ENCODE results near the gene SHISAL2B. TPM values are rescaled to one million over a fixed set of nuclear protein-coding genes. Genes with fewer than 3 reads are reported as not detected.

Gene SHISAL2B
- total RNA-seq, 4 donors from 2014 or later = not detected

GRCh38 chr5:64682608-64683007, 7.7 kb upstream of the SHISAL2B start:
- no peaks in the 10 kb centered on the region for H3K4me1 ChIP-seq
- TF ChIP-seq POLR2A (IDR thresholded peaks at IDR 0.05) (no peak), CTCF (IDR thresholded peaks at IDR 0.05) (no peak)
- H3K36me3 ChIP-seq = no peaks in the 10 kb centered on the region
- intact Hi-C loops (cut with DNase I) = no loop called here
- DNase-seq = no peak
- no peaks in the 10 kb centered on the region for H3K27me3 ChIP-seq
- H3K9me3 ChIP-seq = no peaks in the 10 kb centered on the region
- H3K27ac ChIP-seq = no peak overlapping the region
- WGBS, 2 donors = 96% methylated on average over 7 of the region's 7 CpGs
- H3K4me3 ChIP-seq (replicated peaks in 1 of 3) = no peak overlapping the region

- Histone ChIP-seq H3K9me3 (no peaks in the 10 kb centered on the region), H3K27ac (no peak overlapping the region), H3K4me3 (replicated peaks in 1 of 3) (no peak overlapping the region), H3K4me1 (peaks cover 5 to 8% of the 10 kb centered on the region in 2 donors), H3K27me3 (peaks cover 4% of the 10 kb centered on the region), H3K36me3 (no peaks in the 10 kb centered on the region)
- intact Hi-C loops (cut with DNase I) = no loop called here
- no peak for DNase-seq
- TF ChIP-seq CTCF (IDR thresholded peaks at IDR 0.05) (no peak), POLR2A (IDR thresholded peaks at IDR 0.05) (no peak)
- 61 to 66% methylated on average over 5 of the region's 5 CpGs for WGBS, 2 donors
Observed at GRCh38 chr5:64685866-64686265, 4.4 kb upstream of the SHISAL2B start.

DNA sequence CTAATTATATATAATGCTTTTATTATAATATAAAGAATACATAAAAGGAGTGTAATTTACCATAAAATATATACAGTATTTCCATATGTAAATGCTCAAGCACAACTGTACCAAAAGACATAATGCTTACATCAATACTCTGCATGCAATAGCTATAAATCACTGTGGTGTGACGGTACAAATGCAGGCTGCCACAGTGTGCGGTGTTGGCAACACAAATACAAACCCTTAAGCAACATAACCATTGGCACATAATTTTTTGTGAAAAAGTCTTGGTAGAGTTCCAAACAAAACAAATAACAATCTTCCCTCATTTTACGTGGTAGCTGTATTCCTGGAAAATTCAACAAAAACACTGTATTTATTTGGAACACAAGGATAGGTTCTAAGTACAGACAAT, 1.9 kb upstream of the SHISAL2B start:
- TF ChIP-seq POLR2A (IDR thresholded peaks at IDR 0.05) (no peak), CTCF (IDR thresholded peaks at IDR 0.05) (no peak)
- H3K9me3 ChIP-seq = no peaks in the 10 kb centered on the region
- no peak overlapping the region for H3K4me3 ChIP-seq (replicated peaks in 1 of 3)
- no peaks in the 10 kb centered on the region for H3K36me3 ChIP-seq
- no peak for DNase-seq
- H3K27me3 ChIP-seq = peaks cover 6% of the 10 kb centered on the region
- 80 to 83% methylated on average over 3 of the region's 3 CpGs for WGBS, 2 donors
- intact Hi-C loops (cut with DNase I) = no loop called here
- H3K27ac ChIP-seq = no peak overlapping the region
- H3K4me1 ChIP-seq = peaks cover 6 to 8% of the 10 kb centered on the region in 2 donors

DNA sequence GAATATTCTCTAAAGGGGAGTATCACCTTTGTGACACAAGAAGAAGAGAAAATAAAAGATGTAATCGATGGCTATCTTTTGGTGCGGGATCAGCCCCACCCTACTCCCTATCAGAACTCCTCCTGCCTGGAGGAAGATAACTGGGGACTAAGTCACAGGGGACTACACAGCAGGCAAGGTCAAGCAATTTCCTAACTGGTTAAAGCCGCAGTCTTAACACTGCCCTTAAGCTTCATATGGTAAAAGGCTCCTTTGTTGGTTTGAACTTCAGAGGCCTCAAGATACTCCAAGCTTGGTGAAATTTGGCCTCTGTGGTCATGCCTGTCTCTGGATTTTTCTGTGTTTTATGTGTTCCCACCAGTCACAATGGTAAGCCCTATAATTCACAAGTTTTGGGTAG, 1.3 kb upstream of the SHISAL2B start:
- 68 to 70% methylated on average over 3 of the region's 3 CpGs for WGBS, 2 donors
- peaks cover 6% of the 10 kb centered on the region for H3K27me3 ChIP-seq
- intact Hi-C loops (cut with DNase I) = no loop called here

GRCh38 chr5:64690104-64690416, 243 bp upstream of the SHISAL2B start:
- intact Hi-C loops (cut with DNase I) = no loop called here
- Histone ChIP-seq H3K9me3 (no peaks in the 10 kb centered on the region), H3K27ac (no peak overlapping the region), H3K36me3 (no peaks in the 10 kb centered on the region), H3K27me3 (peaks cover 6% of the 10 kb centered on the region), H3K4me1 (peaks cover 6 to 8% of the 10 kb centered on the region in 2 donors), H3K4me3 (replicated peaks in 1 of 3) (no peak overlapping the region)
- 1% methylated on average over 9 of the region's 9 CpGs for WGBS, 2 donors
- DNase-seq = no peak
- TF ChIP-seq POLR2A (IDR thresholded peaks at IDR 0.05) = no peak
- TF ChIP-seq CTCF (IDR thresholded peaks at IDR 0.05) = no peak

More for the DNA sequence above, 1.3 kb upstream of the SHISAL2B start:
- no peaks in the 10 kb centered on the region for H3K36me3 ChIP-seq
- peaks cover 6 to 8% of the 10 kb centered on the region in 2 donors for H3K4me1 ChIP-seq
- H3K4me3 ChIP-seq (replicated peaks in 1 of 3) = no peak overlapping the region
- TF ChIP-seq CTCF (IDR thresholded peaks at IDR 0.05) (no peak), POLR2A (IDR thresholded peaks at IDR 0.05) (no peak)
- H3K9me3 ChIP-seq = no peaks in the 10 kb centered on the region
- H3K27ac ChIP-seq = no peak overlapping the region
- DNase-seq = no peak
